Measurements from ENCODE around the gene MCIDAS. TPM values are rescaled to one million over a fixed set of nuclear protein-coding genes. Genes with fewer than 3 reads are reported as not detected.

MCIDAS gene
- total RNA-seq: not detected in 2 replicates

GRCh38 chr5:55226934-55227663 lies at the start of gene MCIDAS:
Gene MCIDAS, minus strand, starts transcription at chr5:55227315. Its CDS starts 177 bp downstream, at chr5:55227138.

GRCh38 chr5:55232985-55233928 lies 6.1 kb upstream of the MCIDAS start, which contains the start of gene CCNO:
Gene CCNO, minus strand, starts transcription at chr5:55233608. Its CDS starts 85 bp downstream, at chr5:55233523.

GRCh38 chr5:55172937-55173686 lies 54.0 kb downstream of the MCIDAS start, which contains the start of gene CDC20B:
Gene CDC20B, minus strand, starts transcription at chr5:55173177. Its CDS starts 177 bp downstream, at chr5:55173000.

Other genes starting within 250 kb of the MCIDAS start
- 0.65 TPM in 1 of 2 replicates, not detected in the other for gene ESM1, start 241.7 kb downstream of the MCIDAS start, total RNA-seq
- gene GZMK, start 203.1 kb downstream of the MCIDAS start, total RNA-seq: not detected in 2 replicates
- not detected in 2 replicates for gene GZMA, start 124.7 kb downstream of the MCIDAS start, total RNA-seq
- 60.6 and 67.5 TPM in 2 replicates for gene GPX8, start 67.1 kb downstream of the MCIDAS start, total RNA-seq
- not detected in 2 replicates for gene CDC20B, start 54.1 kb downstream of the MCIDAS start, total RNA-seq
- 0.65 and 1.3 TPM in 2 replicates for gene CCNO, start 6.3 kb upstream of the MCIDAS start, total RNA-seq
- 11.3 and 14.7 TPM in 2 replicates for gene DHX29, start 80.4 kb upstream of the MCIDAS start, total RNA-seq
- 21.8 and 30.6 TPM in 2 replicates for gene MTREX, start 80.7 kb upstream of the MCIDAS start, total RNA-seq